Kidney (tissue), 14 donors: ENCODE results near the gene HPSE2. TPM values are rescaled to one million over a fixed set of nuclear protein-coding genes. Genes with fewer than 3 reads are reported as not detected.
A peak's percentile ranks its signal among the peaks of the same experiment; 100 is the strongest.

Experiments used
- DNase-seq, 5 donors: peaks; one replicate each; pipeline ENCODE4 v3.0.0-alpha.2; 2013 to 2020
- FAIRE-seq: peaks from 2 replicates; lab custom pipeline; 2012; peaks lifted over from hg19 to GRCh38; lab: Jason Lieb, UNC
- H3K27ac ChIP-seq, 2 donors: one replicate each; pipeline ENCODE4 v1.7.0; 2013; ENCODE audit warnings: low read depth in 2 of 2, low read length in 2 of 2, inconsistent platforms in 1 of 2
- H3K27me3 ChIP-seq: one replicate; pipeline ENCODE4 v1.7.1; 2013; ENCODE audit warnings: low read length, inconsistent platforms; ENCODE audit not compliant: control insufficient read depth, insufficient read depth
- H3K36me3 ChIP-seq, 3 donors: one replicate each; pipeline versions ENCODE4 v1.7.0 to v1.7.1; 2013; ENCODE audit warnings: low read length in 3 of 3, control low read depth in 1 of 3, inconsistent platforms in 1 of 3; ENCODE audit not compliant: insufficient read depth in 3 of 3, control insufficient read depth in 2 of 3
- H3K4me1 ChIP-seq, 3 donors: one replicate each; pipeline versions ENCODE4 v1.7.0 to v1.7.1; 2013; ENCODE audit warnings: low read length in 3 of 3, inconsistent platforms in 1 of 3, low read depth in 1 of 3; ENCODE audit not compliant: control insufficient read depth in 2 of 3, insufficient read depth in 2 of 3
- H3K4me3 ChIP-seq, 3 donors: one replicate each; pipeline versions ENCODE4 v1.7.0 to v1.8.1; 2013; ENCODE audit warnings: low read length in 3 of 3, control low read depth in 1 of 3, inconsistent platforms in 1 of 3
- H3K9ac ChIP-seq, 3 donors: one replicate each; pipeline versions ENCODE4 v1.7.0 to v1.7.1; 2013; ENCODE audit warnings: low read length in 3 of 3, control low read depth in 1 of 3, inconsistent platforms in 1 of 3
- H3K9me3 ChIP-seq, 3 donors: one replicate each; pipeline versions ENCODE4 v1.7.0 to v1.7.1; 2013; ENCODE audit warnings: low read length in 3 of 3, control low read depth in 1 of 3, inconsistent platforms in 1 of 3; ENCODE audit not compliant: control insufficient read depth in 2 of 3, insufficient read depth in 1 of 3
- intact Hi-C: fragments of 100-400 bp; cut with DNase I; formaldehyde crosslinking; loops from one replicate; pipeline ENCODE4 v1.11.1; 2022
- polyA plus RNA-seq: library from polyadenylated mRNA; stranded (reverse); fragments of 350-450 nt; fragmentation: Illumina TruSeq; extraction: RNeasy Lipid Tissue Mini Kit (QIAGEN cat#74804); gene quantifications from one replicate; pipeline ENCODE4 v1.2.3, GENCODE V29; 2014; ENCODE audit warnings: low read depth, low replicate concordance; ENCODE audit not compliant: insufficient read depth
- total RNA-seq: library from RNA; stranded (reverse); fragmentation: NEBNext Ultra II Directional; extraction: Animal tissue kit (Norgen Biotek cat#: 25700); gene quantifications from one replicate; pipeline ENCODE4 v1.2.1, GENCODE V29; 2021
- TF ChIP-seq, protein P1 (sequence below): IDR thresholded peaks from 3 replicates; pipeline ENCODE4 v1.5.1; 2012; ENCODE audit warnings: mild to moderate bottlenecking, moderate library complexity, borderline replicate concordance; ENCODE audit not compliant: insufficient read depth; ENCODE audit errors: extremely low read depth
- donor health status: control.
- donor health status: control.
- donor health status: control.
- donor health status: control.
- donor health status: control.
- donor health status: DM: yes; HTN: yes; CAD: no.
- donor health status: Normal renal cell carcinoma (clear cell type).

HPSE2 gene
- total and polyA plus RNA-seq, 2 donors from 2014 or later, result 1.4 to 3.0 TPM

DNA sequence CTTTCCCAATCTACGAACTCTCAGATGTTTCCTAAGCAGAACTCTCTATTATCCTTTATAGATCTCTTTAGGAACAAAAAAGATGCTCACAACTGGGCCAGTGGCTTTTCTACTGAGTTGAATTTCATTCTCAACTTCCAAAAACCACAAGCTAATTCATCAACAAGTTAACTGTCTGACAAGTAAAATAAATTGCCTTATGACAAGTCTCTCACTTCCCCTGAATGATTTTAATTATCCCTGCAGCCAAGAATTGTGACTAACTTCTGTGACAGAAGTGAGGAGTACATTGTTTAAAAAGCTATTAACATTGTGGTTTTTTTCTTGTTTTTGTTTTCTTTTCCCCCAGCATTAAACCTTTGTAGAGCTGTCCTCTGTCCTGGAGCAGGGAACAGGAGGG lies 343.1 kb downstream of the HPSE2 start:
- H3K27me3 ChIP-seq, result no peaks in the 10 kb centered on the region
- no peaks in the 10 kb centered on the region for H3K9me3 ChIP-seq
- no peak overlapping the region for H3K27ac ChIP-seq
- no peaks in the 10 kb centered on the region for H3K4me1 ChIP-seq
- H3K9ac ChIP-seq, result no peak overlapping the region
- FAIRE-seq, result no peak
- DNase-seq, result peak in 2 of 5 donors; percentile 25
- H3K4me3 ChIP-seq, result no peak overlapping the region
- H3K36me3 ChIP-seq, result no peaks in the 10 kb centered on the region
- intact Hi-C loops, result no loop called here
- TF ChIP-seq, protein P1, sequence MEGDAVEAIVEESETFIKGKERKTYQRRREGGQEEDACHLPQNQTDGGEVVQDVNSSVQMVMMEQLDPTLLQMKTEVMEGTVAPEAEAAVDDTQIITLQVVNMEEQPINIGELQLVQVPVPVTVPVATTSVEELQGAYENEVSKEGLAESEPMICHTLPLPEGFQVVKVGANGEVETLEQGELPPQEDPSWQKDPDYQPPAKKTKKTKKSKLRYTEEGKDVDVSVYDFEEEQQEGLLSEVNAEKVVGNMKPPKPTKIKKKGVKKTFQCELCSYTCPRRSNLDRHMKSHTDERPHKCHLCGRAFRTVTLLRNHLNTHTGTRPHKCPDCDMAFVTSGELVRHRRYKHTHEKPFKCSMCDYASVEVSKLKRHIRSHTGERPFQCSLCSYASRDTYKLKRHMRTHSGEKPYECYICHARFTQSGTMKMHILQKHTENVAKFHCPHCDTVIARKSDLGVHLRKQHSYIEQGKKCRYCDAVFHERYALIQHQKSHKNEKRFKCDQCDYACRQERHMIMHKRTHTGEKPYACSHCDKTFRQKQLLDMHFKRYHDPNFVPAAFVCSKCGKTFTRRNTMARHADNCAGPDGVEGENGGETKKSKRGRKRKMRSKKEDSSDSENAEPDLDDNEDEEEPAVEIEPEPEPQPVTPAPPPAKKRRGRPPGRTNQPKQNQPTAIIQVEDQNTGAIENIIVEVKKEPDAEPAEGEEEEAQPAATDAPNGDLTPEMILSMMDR, result no peak

DNA sequence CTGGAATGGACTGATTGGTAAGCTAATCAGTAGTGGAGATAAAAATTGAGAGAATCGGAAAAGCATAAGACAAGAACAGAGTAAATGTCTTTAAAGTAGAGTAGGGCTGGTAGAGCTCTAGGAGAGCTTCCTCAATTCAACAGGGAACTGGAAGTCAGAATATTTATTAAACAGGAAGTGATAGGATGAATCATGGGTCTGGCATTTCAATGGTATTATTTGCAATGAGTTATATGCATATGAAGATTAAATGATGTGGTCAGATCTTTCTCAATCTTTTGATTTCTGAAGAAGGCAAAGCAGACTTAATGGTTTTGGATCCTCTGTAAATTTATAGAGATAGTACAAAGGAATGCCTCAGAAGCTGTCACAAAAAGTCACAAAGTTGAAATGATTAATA lies 349.0 kb downstream of the HPSE2 start:
- H3K4me1 ChIP-seq, result no peaks in the 10 kb centered on the region
- no peak overlapping the region for H3K9ac ChIP-seq
- H3K9me3 ChIP-seq, result no peaks in the 10 kb centered on the region
- no peaks in the 10 kb centered on the region for H3K27me3 ChIP-seq
- intact Hi-C loops, result no loop called here
- H3K36me3 ChIP-seq, result no peaks in the 10 kb centered on the region
- DNase-seq (no peak), FAIRE-seq (no peak)
- TF ChIP-seq, protein P1, result no peak
- H3K4me3 ChIP-seq, result no peak overlapping the region
- H3K27ac ChIP-seq, result no peak overlapping the region

DNA sequence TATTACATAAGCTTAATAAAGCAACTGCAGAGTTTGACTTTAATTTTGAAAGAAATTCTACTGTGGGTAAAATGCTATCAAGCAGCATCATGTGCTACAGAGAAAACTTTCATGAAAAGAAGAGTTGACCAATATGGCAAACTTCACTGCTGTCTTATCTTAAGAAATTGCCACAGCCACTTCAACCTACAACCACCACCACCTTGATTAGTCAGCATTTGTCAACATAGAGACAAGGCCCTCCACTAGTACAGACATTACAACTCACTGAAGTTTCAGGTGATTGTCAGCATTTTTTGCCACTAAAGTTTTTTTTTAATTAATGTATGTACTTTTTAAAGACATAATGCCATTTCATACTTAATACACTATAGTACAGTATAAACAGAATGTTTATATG lies 350.3 kb downstream of the HPSE2 start:
- FAIRE-seq, result no peak
- no peak overlapping the region for H3K9ac ChIP-seq

More for the DNA sequence above, 350.3 kb downstream of the HPSE2 start:
- Histone ChIP-seq H3K4me1 (no peaks in the 10 kb centered on the region), H3K9me3 (no peaks in the 10 kb centered on the region), H3K27ac (no peak overlapping the region), H3K4me3 (no peak overlapping the region), H3K27me3 (no peaks in the 10 kb centered on the region), H3K36me3 (no peaks in the 10 kb centered on the region)
- intact Hi-C loops, result no loop called here
- DNase-seq, result no peak
- TF ChIP-seq, protein P1, result no peak
